ENCODE data around the gene TSHZ1.

DNA sequence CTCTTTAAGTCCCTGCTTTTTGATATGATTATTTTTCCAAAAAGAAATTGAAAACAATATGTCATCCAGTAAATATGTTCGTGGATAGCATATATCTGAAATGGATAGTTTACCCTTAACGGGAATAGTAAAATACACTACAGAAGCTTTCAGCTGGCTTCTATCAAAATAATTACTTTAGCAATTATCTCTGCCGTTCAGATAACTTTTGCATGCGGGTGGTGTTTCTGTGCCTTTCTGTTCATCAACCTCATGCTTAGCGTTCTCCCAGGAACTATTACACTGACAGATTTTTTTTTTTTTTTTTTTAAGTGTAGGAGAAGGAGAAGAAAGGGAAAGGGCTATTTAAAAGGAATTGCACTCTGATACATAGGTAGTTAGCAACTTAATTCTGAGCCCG, 53.6 kb downstream of the TSHZ1 start:
- TF ChIP-seq, protein P1, sequence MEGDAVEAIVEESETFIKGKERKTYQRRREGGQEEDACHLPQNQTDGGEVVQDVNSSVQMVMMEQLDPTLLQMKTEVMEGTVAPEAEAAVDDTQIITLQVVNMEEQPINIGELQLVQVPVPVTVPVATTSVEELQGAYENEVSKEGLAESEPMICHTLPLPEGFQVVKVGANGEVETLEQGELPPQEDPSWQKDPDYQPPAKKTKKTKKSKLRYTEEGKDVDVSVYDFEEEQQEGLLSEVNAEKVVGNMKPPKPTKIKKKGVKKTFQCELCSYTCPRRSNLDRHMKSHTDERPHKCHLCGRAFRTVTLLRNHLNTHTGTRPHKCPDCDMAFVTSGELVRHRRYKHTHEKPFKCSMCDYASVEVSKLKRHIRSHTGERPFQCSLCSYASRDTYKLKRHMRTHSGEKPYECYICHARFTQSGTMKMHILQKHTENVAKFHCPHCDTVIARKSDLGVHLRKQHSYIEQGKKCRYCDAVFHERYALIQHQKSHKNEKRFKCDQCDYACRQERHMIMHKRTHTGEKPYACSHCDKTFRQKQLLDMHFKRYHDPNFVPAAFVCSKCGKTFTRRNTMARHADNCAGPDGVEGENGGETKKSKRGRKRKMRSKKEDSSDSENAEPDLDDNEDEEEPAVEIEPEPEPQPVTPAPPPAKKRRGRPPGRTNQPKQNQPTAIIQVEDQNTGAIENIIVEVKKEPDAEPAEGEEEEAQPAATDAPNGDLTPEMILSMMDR (IDR thresholded peaks at IDR 0.05; ENCODE audit: low read depth, low read length, missing input control) = no peak
- TF ChIP-seq TAF1 (conservative IDR thresholded peaks at IDR 0.05) = no peak
- TF ChIP-seq, protein P2, sequence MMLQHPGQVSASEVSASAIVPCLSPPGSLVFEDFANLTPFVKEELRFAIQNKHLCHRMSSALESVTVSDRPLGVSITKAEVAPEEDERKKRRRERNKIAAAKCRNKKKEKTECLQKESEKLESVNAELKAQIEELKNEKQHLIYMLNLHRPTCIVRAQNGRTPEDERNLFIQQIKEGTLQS (IDR thresholded peaks at IDR 0.05) = no peak
- no peak for TF ChIP-seq EGR1 (IDR thresholded peaks at IDR 0.05; ENCODE audit: low read depth in 2 of 2)
- TF ChIP-seq, protein P3, sequence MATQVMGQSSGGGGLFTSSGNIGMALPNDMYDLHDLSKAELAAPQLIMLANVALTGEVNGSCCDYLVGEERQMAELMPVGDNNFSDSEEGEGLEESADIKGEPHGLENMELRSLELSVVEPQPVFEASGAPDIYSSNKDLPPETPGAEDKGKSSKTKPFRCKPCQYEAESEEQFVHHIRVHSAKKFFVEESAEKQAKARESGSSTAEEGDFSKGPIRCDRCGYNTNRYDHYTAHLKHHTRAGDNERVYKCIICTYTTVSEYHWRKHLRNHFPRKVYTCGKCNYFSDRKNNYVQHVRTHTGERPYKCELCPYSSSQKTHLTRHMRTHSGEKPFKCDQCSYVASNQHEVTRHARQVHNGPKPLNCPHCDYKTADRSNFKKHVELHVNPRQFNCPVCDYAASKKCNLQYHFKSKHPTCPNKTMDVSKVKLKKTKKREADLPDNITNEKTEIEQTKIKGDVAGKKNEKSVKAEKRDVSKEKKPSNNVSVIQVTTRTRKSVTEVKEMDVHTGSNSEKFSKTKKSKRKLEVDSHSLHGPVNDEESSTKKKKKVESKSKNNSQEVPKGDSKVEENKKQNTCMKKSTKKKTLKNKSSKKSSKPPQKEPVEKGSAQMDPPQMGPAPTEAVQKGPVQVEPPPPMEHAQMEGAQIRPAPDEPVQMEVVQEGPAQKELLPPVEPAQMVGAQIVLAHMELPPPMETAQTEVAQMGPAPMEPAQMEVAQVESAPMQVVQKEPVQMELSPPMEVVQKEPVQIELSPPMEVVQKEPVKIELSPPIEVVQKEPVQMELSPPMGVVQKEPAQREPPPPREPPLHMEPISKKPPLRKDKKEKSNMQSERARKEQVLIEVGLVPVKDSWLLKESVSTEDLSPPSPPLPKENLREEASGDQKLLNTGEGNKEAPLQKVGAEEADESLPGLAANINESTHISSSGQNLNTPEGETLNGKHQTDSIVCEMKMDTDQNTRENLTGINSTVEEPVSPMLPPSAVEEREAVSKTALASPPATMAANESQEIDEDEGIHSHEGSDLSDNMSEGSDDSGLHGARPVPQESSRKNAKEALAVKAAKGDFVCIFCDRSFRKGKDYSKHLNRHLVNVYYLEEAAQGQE (IDR thresholded peaks at IDR 0.05) = no peak
- no peak for TF ChIP-seq GABPA (IDR thresholded peaks at IDR 0.05 in 1 of 2, conservative IDR thresholded peaks at IDR 0.05 in 1 of 2)
- no peak for TF ChIP-seq HNF4A (conservative IDR thresholded peaks at IDR 0.05)
- TF ChIP-seq JUND (IDR thresholded peaks at IDR 0.05) = no peak
- no peak for TF ChIP-seq YY1 (IDR thresholded peaks at IDR 0.05)
- TF ChIP-seq, protein P4, sequence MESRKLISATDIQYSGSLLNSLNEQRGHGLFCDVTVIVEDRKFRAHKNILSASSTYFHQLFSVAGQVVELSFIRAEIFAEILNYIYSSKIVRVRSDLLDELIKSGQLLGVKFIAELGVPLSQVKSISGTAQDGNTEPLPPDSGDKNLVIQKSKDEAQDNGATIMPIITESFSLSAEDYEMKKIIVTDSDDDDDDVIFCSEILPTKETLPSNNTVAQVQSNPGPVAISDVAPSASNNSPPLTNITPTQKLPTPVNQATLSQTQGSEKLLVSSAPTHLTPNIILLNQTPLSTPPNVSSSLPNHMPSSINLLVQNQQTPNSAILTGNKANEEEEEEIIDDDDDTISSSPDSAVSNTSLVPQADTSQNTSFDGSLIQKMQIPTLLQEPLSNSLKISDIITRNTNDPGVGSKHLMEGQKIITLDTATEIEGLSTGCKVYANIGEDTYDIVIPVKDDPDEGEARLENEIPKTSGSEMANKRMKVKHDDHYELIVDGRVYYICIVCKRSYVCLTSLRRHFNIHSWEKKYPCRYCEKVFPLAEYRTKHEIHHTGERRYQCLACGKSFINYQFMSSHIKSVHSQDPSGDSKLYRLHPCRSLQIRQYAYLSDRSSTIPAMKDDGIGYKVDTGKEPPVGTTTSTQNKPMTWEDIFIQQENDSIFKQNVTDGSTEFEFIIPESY (IDR thresholded peaks at IDR 0.05) = no peak
- TF ChIP-seq RXRA (IDR thresholded peaks at IDR 0.05) = no peak
- TF ChIP-seq, protein P5, sequence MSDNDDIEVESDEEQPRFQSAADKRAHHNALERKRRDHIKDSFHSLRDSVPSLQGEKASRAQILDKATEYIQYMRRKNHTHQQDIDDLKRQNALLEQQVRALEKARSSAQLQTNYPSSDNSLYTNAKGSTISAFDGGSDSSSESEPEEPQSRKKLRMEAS (IDR thresholded peaks at IDR 0.05) = no peak
